ENCODE data around the gene CNTN1. TPM values are rescaled to one million over a fixed set of nuclear protein-coding genes. Genes with fewer than 3 reads are reported as not detected.

The CNTN1 gene
- total and polyA plus RNA-seq, 2 of the 8 experiments (the other 6 are each of a cell fraction or from before 2014, with no cell fraction given) = 7.2 to 21.8 TPM

GRCh38 chr12:41074473-41074769, 382.2 kb downstream of the CNTN1 start:
- Histone ChIP-seq H3K56ac (replicated peaks; ENCODE audit: insufficient read length, low read depth, low read length) (no peak overlapping the region), H3K79me2 (ENCODE audit: control insufficient read depth in 1 of 2, insufficient read depth in 2 of 2, low read length in 2 of 2) (no peaks in the 10 kb centered on the region), H4K8ac (ENCODE audit: extremely low read depth, insufficient read depth, low read length) (no peak overlapping the region), H3K23ac (ENCODE audit: insufficient read length) (no peak overlapping the region), H4K20me1 (replicated peaks in 1 of 2; ENCODE audit: control insufficient read depth in 1 of 2, insufficient read depth in 2 of 2, low read length in 2 of 2) (no peaks in the 10 kb centered on the region), H2AFZ (ENCODE audit: low read length) (no peak overlapping the region), H3K23me2 (ENCODE audit: low read depth, low read length) (no peaks in the 10 kb centered on the region), H3K4ac (replicated peaks; ENCODE audit: insufficient read length, low read depth, low read length) (no peak overlapping the region), H2BK20ac (ENCODE audit: low read length) (no peak overlapping the region), H2BK12ac (ENCODE audit: low read depth, low read length) (no peak overlapping the region), H4K5ac (ENCODE audit: insufficient read length, low read depth, low read length) (no peak overlapping the region), H2BK120ac (replicated peaks; ENCODE audit: low read depth, low read length) (no peak overlapping the region), H3K4me1 (replicated peaks in 1 of 4; ENCODE audit: control insufficient read depth in 3 of 4, insufficient read depth in 4 of 4, low read length in 3 of 4) (no peaks in the 10 kb centered on the region), H2BK5ac (ENCODE audit: low read depth, low read length) (no peak overlapping the region), H3K14ac (ENCODE audit: insufficient read length) (no peak overlapping the region), H3K4me3 (ENCODE audit: extremely low read depth in 1 of 4, insufficient read depth in 2 of 4, low read depth in 3 of 4, low read length in 4 of 4) (no peak overlapping the region), H3K27me3 (replicated peaks in 1 of 4; ENCODE audit: control insufficient read depth in 3 of 4, extremely low read depth in 1 of 4, insufficient read depth in 3 of 4, low read length in 3 of 4) (no peaks in the 10 kb centered on the region), H4K91ac (replicated peaks; ENCODE audit: insufficient read length, low read length) (no peak overlapping the region), H3K18ac (ENCODE audit: extremely low read depth, low read length) (no peak overlapping the region), H3K27ac (ENCODE audit: low read depth, low read length) (no peak overlapping the region), H2BK15ac (ENCODE audit: low read length) (no peak overlapping the region), H3K79me1 (ENCODE audit: low read depth, low read length) (no peaks in the 10 kb centered on the region), H3K9ac (replicated peaks in 1 of 4; ENCODE audit: extremely low read depth in 1 of 4, low read depth in 3 of 4, low read length in 3 of 4) (no peak overlapping the region), H2AK5ac (ENCODE audit: low read depth, low read length) (no peak overlapping the region), H3K4me2 (ENCODE audit: insufficient read depth in 1 of 2, low read depth in 2 of 2, low read length in 2 of 2) (no peak overlapping the region), H3K36me3 (ENCODE audit: control insufficient read depth in 2 of 4, insufficient read depth in 4 of 4, low read length in 3 of 4) (no peaks in the 10 kb centered on the region), H3K9me3 (ENCODE audit: insufficient read depth in 2 of 2, low read depth in 1 of 2, low read length in 1 of 2) (no peaks in the 10 kb centered on the region)
- FAIRE-seq (no peak), DNase-seq (ENCODE audit: low read depth in 1 of 2, low spot score in 2 of 2) (no peak)
- WGBS, 2 experiments (ENCODE audit: extremely low coverage in 1 of 2, insufficient coverage in 1 of 2, insufficient read length in 1 of 2, insufficient replicate concordance in 2 of 2, low coverage in 1 of 2, low lambda C conversion rate in 2 of 2, missing lambda C conversion rate in 1 of 2) = 92% methylated on average over 3 of the region's 3 CpGs; no CpG with 5 or more reads in 1 of the 2 experiments
- ChIA-PET CTCF (ENCODE audit: partially characterized antibody) (no interaction called here), POLR2A (ENCODE audit: partially characterized antibody) (no interaction called here)
- no peak for TF ChIP-seq NANOG (IDR thresholded peaks at IDR 0.05; ENCODE audit: insufficient read depth, low read depth, low read length, poor library complexity, severe bottlenecking)
- no peak for TF ChIP-seq HDAC2 (IDR thresholded peaks at IDR 0.05; ENCODE audit: borderline replicate concordance in 1 of 2, low read depth in 2 of 2, low read length in 2 of 2)
- no peak for TF ChIP-seq SAP30 (IDR thresholded peaks at IDR 0.05; ENCODE audit: insufficient read depth, insufficient replicate concordance, low read length)
- no peak for TF ChIP-seq POLR2A (IDR thresholded peaks at IDR 0.05; ENCODE audit: control extremely low read depth in 1 of 2, low read depth in 2 of 2, low read length in 2 of 2)
- no peak for TF ChIP-seq SRF (IDR thresholded peaks at IDR 0.05; ENCODE audit: low read depth, low read length)
- no peak for TF ChIP-seq MAFK (IDR thresholded peaks at IDR 0.05; ENCODE audit: low read depth, low read length)

Measured in H1 (cell line).